ENCODE results near the gene SCN2A. TPM values are rescaled to one million over a fixed set of nuclear protein-coding genes. Genes with fewer than 3 reads are reported as not detected.
A peak's percentile ranks its signal among the peaks of the same experiment; 100 is the strongest.
"Not testable (repeated sequence)": the region's sequence is repeated elsewhere in the genome, so short reads cannot be mapped to it uniquely, and the experiment has no call there.

SCN2A gene
- total and polyA plus RNA-seq, 3 donors from 2014 or later = 0.57 to 1.7 (median 1.5) TPM

DNA sequence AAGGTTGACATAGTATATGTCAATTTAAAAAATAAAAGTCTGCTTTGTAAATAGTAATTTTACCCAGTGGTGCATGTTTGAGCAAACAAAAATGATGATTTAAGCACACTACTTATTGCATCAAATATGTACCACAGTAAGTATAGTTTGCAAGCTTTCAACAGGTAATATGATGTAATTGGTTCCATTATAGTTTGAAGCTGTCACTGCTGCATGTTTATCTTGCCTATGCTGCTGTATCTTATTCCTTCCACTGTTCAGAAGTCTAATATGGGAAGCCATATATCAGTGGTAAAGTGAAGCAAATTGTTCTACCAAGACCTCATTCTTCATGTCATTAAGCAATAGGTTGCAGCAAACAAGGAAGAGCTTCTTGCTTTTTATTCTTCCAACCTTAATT is 151.7 kb downstream of the SCN2A start:
- no peak overlapping the region for H3K27ac ChIP-seq
- no peaks in the 10 kb centered on the region for H3K27me3 ChIP-seq
- no peak for TF ChIP-seq POLR2A (IDR thresholded peaks at IDR 0.05)
- TF ChIP-seq, protein P1, sequence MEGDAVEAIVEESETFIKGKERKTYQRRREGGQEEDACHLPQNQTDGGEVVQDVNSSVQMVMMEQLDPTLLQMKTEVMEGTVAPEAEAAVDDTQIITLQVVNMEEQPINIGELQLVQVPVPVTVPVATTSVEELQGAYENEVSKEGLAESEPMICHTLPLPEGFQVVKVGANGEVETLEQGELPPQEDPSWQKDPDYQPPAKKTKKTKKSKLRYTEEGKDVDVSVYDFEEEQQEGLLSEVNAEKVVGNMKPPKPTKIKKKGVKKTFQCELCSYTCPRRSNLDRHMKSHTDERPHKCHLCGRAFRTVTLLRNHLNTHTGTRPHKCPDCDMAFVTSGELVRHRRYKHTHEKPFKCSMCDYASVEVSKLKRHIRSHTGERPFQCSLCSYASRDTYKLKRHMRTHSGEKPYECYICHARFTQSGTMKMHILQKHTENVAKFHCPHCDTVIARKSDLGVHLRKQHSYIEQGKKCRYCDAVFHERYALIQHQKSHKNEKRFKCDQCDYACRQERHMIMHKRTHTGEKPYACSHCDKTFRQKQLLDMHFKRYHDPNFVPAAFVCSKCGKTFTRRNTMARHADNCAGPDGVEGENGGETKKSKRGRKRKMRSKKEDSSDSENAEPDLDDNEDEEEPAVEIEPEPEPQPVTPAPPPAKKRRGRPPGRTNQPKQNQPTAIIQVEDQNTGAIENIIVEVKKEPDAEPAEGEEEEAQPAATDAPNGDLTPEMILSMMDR (IDR thresholded peaks at IDR 0.05) = no peak
- DNase-seq = no peak
- intact Hi-C loops (cut with DNase I; ENCODE audit: low total_unique reads) = no loop called here
- H3K4me3 ChIP-seq = no peak overlapping the region
- no peaks in the 10 kb centered on the region for H3K36me3 ChIP-seq (ENCODE audit: low read depth, missing control alignments)
- H3K9me3 ChIP-seq = no peaks in the 10 kb centered on the region
- H3K4me1 ChIP-seq = no peaks in the 10 kb centered on the region

DNA sequence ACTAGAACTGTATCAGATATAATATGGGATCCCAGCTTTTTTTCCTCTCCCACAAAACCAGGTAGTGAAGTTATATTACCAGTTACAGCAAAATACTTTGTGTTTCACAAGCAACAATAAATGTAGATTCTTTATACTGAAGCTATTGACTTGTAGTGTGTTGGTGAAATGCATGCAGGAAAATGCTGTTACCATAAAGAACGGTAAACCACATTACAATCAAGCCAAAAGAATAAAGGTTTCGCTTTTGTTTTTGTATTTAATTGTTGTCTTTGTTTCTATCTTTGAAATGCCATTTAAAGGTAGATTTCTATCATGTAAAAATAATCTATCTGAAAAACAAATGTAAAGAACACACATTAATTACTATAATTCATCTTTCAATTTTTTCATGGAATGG is 152.6 kb downstream of the SCN2A start:
- H3K4me3 ChIP-seq = no peak overlapping the region
- WGBS, 2 donors = 87 to 91% methylated on average over 2 of the region's 2 CpGs
- no peaks in the 10 kb centered on the region for H3K36me3 ChIP-seq (ENCODE audit: low read depth, missing control alignments)
- no peak overlapping the region for H3K27ac ChIP-seq
- H3K9me3 ChIP-seq = no peaks in the 10 kb centered on the region
- TF ChIP-seq, protein P1 (IDR thresholded peaks at IDR 0.05) = no peak
- no peak for TF ChIP-seq POLR2A (IDR thresholded peaks at IDR 0.05)
- no peaks in the 10 kb centered on the region for H3K4me1 ChIP-seq
- DNase-seq = no peak
- H3K27me3 ChIP-seq = no peaks in the 10 kb centered on the region
- intact Hi-C loops (cut with DNase I; ENCODE audit: low total_unique reads) = no loop called here

DNA sequence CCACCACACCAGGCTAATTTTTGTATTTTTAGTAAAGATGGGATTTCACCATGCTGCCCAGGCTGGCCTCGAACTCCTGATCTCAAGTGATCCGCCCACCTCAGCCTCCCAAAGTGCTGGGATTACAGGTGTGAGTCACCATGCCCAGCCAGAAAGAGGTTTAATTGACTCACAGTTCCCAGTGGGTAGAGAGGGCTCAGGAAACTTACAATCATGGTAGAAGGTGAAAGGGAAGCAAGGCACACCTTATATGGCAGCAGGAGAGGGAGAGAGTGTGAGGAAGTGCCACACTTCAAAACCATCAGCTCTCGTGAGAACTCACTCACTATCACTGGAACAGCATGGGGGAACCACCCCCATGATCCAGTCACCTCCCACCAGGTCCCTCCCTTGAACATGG is 159.4 kb downstream of the SCN2A start:
- intact Hi-C loops (cut with DNase I; ENCODE audit: low total_unique reads); H3K36me3 ChIP-seq (ENCODE audit: low read depth, missing control alignments); H3K27me3 ChIP-seq; H3K27ac ChIP-seq; DNase-seq; H3K4me3 ChIP-seq; H3K9me3 ChIP-seq; H3K4me1 ChIP-seq: not testable (repeated sequence)
- 81 to 82% methylated on average over 3 of the region's 3 CpGs for WGBS, 2 donors

DNA sequence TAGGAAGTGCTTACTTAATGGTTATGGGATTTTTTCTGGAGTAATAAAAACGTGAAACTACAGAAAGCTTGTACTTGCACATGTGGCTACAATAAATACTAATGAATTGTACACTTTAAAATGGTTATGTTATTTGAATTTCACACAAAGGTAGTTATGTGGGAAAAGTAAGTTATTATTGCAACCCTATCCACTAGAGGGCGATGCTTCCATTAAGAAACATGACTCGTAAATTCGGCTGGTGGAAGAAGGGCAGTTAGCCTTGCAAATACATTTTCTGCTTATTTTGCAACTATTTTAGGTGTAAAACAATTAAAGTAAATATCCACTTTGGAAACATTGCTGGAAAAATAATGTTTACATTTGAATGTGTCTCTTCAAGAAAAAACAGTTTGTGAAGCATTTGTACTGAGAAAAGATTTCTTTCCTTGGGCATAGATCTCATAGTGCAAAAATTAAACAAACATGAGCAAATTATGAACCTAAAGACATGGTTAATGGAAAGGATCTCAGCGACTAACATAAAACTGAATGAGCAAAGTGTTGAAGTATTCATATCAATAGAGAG is 162.2 kb downstream of the SCN2A start:
- intact Hi-C loops (cut with DNase I; ENCODE audit: low total_unique reads) = no loop called here
- no peak for TF ChIP-seq POLR2A (IDR thresholded peaks at IDR 0.05)
- TF ChIP-seq, protein P1 (IDR thresholded peaks at IDR 0.05) = peak; percentile 69 to 74 (median 73)
- no peaks in the 10 kb centered on the region for H3K27me3 ChIP-seq
- H3K27ac ChIP-seq = no peak overlapping the region
- DNase-seq = peak; percentile 42
- H3K9me3 ChIP-seq = no peaks in the 10 kb centered on the region
- no peaks in the 10 kb centered on the region for H3K4me1 ChIP-seq
- H3K36me3 ChIP-seq (ENCODE audit: low read depth, missing control alignments) = no peaks in the 10 kb centered on the region
- no peak overlapping the region for H3K4me3 ChIP-seq
- 7 to 8% methylated on average over 5 of the region's 5 CpGs for WGBS, 2 donors

DNA sequence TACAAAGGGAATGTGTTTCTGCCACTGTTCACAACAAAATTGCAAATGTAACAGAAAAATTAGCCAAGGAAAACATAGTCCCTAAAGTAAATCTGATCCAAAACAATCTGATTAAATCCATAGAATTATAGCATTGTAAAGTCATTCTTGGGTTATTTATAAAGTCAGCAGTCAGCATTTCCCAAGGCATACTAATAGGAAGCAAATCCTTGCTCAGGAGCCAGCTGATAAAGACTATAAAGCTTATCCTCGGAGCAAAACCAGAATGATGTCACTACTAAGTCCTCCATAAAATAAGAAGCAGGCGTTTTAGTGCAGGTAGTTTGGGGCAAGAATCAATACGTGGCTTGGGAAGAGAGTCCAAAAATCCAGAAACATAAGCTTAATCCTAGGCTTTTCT is 162.9 kb downstream of the SCN2A start:
- no peaks in the 10 kb centered on the region for H3K36me3 ChIP-seq (ENCODE audit: low read depth, missing control alignments)
- intact Hi-C loops (cut with DNase I; ENCODE audit: low total_unique reads) = no loop called here
- TF ChIP-seq, protein P1 (IDR thresholded peaks at IDR 0.05) = no peak
- no peak for TF ChIP-seq POLR2A (IDR thresholded peaks at IDR 0.05)
- no peak overlapping the region for H3K27ac ChIP-seq
- H3K4me1 ChIP-seq = no peaks in the 10 kb centered on the region
- H3K4me3 ChIP-seq = no peak overlapping the region
- H3K27me3 ChIP-seq = no peaks in the 10 kb centered on the region
- DNase-seq = no peak
- WGBS, 2 donors = 70 to 74% methylated on average over 3 of the region's 3 CpGs
- no peaks in the 10 kb centered on the region for H3K9me3 ChIP-seq

Data from testis (tissue), 3 donors.